Transverse colon (tissue), 4 donors: ENCODE measurements around the gene ESPL1. TPM values are rescaled to one million over a fixed set of nuclear protein-coding genes. Genes with fewer than 3 reads are reported as not detected.

Source experiments
- DNase-seq: peaks from one replicate; pipeline ENCODE4 v3.0.0-alpha.2; 2019
- H3K27ac ChIP-seq, 4 donors: fragments of 200-600 bp; sonication (generic); 2 replicates each; pipeline ENCODE4 v1.5.1; 2016 to 2018; ENCODE audit warnings: inconsistent platforms in 4 of 4
- H3K27me3 ChIP-seq: fragments of 200-600 bp; sonication (generic); 2 replicates; pipeline ENCODE4 v1.5.1; 2017; ENCODE audit warnings: inconsistent platforms
- H3K36me3 ChIP-seq, 4 donors: fragments of 200-600 bp; sonication (generic); 2 replicates each; pipeline ENCODE4 v1.5.1; 2017 to 2019; ENCODE audit warnings: inconsistent platforms in 4 of 4
- H3K4me1 ChIP-seq, 4 donors: fragments of 200-600 bp; sonication (generic); 2 replicates each; pipeline ENCODE4 v1.5.1; 2017 to 2020; ENCODE audit warnings: inconsistent platforms in 4 of 4
- H3K4me3 ChIP-seq, 4 donors: fragments of 200-600 bp; sonication (generic); 1 replicate in 1 of 4; 2 replicates in 3 of 4; pipeline versions ENCODE4 v1.5.1 to v1.6.1; 2017 to 2019; ENCODE audit warnings: inconsistent platforms in 4 of 4
- H3K9me3 ChIP-seq, 2 donors: fragments of 200-600 bp; sonication (generic); 2 replicates each; pipeline ENCODE4 v1.5.1; 2017 to 2019; ENCODE audit warnings: inconsistent platforms in 2 of 2
- EP300 ChIP-seq: sonication (generic); formaldehyde crosslinking; IDR thresholded peaks from one replicate; pipeline ENCODE4 v1.6.1; 2017; ENCODE audit warnings: antibody characterized with exemption, low read depth
- POLR2A ChIP-seq: fragments of 450-650 bp; IDR thresholded peaks from one replicate; pipeline ENCODE4 v1.6.1; 2016; ENCODE audit warnings: antibody characterized with exemption, mild to moderate bottlenecking, moderate library complexity
- POLR2AphosphoS5 ChIP-seq, 3 donors: sonication (generic); formaldehyde crosslinking; IDR thresholded peaks; one replicate each; pipeline ENCODE4 v1.6.1; 2016; ENCODE audit warnings: antibody characterized with exemption in 3 of 3
- WGBS, 2 donors: methylation state at CpG; one replicate each; pipeline ENCODE4 v1.1.5; 2018; ENCODE audit warnings: low coverage in 1 of 2; 5-methylcytosine and 5-hydroxymethylcytosine counted together
- in situ Hi-C, 4 donors: fragments of 200-750 bp; cut with MboI; loops; one replicate each; pipeline versions ENCODE4 v1.15.0 to v1.15.1; 2017; ENCODE audit warnings: low sequenced_read_pairs in 3 of 4, low pct_ligation_motif_present in 1 of 4, low pct_unique_long_range_greater_than_20kb in 1 of 4
- intact Hi-C: fragments of 100-400 bp; cut with DNase I; formaldehyde crosslinking; loops from one replicate; pipeline ENCODE4 v1.15.1; 2023; ENCODE audit warnings: low total_unique reads
- total RNA-seq, 4 donors: library from RNA; depleted of rRNA; stranded (reverse); fragments of >200 nt; gene quantifications; one replicate each; pipeline ENCODE4 v1.1.0, GENCODE V29; 2016
- TF ChIP-seq, protein P1 (sequence below), 5 experiments: fragments of 200-600 bp in 3 of 5; fragments of 450-650 bp in 2 of 5; sonication (generic) in 3 of 5; IDR thresholded peaks; 1 replicate in 2 of 5; 2 replicates in 3 of 5; pipeline ENCODE4 v1.5.1; 2016 to 2017; ENCODE audit warnings: antibody characterized with exemption in 5 of 5, inconsistent platforms in 3 of 5, mild to moderate bottlenecking in 2 of 5, moderate library complexity in 1 of 5

The ESPL1 gene
- total RNA-seq, 4 donors from 2014 or later, result 6.5 to 31.8 (median 18.8) TPM

DNA sequence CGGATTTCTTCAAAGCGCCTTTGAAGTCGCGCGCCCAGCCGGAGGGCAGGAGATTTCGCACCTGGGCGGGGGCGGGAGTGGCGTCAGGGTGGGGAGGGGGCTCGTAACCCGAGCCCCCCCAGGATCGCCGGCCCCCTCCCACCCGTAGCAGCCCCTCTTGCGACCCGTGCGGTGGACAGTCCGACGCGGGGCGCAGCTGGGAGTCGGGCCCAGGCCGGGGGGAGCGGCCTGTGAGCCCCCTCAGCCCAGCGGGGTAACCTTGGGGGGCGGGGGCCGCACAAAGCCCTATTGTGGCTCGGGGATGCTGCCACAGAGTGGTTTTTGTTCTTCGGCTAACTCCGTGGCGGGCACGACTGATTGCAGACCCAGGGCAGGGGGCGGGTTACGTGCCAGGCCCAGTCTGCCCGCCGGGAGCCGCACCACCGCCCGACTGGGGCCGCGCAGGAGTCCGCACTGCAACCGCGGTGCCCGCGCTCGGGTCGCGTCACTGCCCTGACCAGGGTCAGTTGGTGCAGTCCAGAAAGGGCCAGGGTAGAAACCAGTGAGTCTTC is 57.5 kb downstream of the ESPL1 start:
- H3K27me3 ChIP-seq, result peaks cover 30% of the 10 kb centered on the region
- no peaks in the 10 kb centered on the region for H3K36me3 ChIP-seq
- intact Hi-C loops, result loop anchor here (1.0 kb wide), 1 partner anchor 19 kb away; no protein-coding TSS in a partner anchor
- no peaks in the 10 kb centered on the region for H3K9me3 ChIP-seq
- peak overlapping the region; percentile 87 to 90 (median 90) for H3K27ac ChIP-seq
- no peak for TF ChIP-seq EP300
- peak; percentile 35 for DNase-seq
- 1% methylated on average over 36 of the region's 50 CpGs; no CpG with 5 or more reads in 1 of the 2 donors for WGBS, 2 donors
- in situ Hi-C loops, result no loop called here
- peak overlapping the region; percentile 22 to 77 (median 55) for H3K4me3 ChIP-seq
- H3K4me1 ChIP-seq, result peaks cover 7 to 36% (median 21%) of the 10 kb centered on the region in 4 donors

DNA sequence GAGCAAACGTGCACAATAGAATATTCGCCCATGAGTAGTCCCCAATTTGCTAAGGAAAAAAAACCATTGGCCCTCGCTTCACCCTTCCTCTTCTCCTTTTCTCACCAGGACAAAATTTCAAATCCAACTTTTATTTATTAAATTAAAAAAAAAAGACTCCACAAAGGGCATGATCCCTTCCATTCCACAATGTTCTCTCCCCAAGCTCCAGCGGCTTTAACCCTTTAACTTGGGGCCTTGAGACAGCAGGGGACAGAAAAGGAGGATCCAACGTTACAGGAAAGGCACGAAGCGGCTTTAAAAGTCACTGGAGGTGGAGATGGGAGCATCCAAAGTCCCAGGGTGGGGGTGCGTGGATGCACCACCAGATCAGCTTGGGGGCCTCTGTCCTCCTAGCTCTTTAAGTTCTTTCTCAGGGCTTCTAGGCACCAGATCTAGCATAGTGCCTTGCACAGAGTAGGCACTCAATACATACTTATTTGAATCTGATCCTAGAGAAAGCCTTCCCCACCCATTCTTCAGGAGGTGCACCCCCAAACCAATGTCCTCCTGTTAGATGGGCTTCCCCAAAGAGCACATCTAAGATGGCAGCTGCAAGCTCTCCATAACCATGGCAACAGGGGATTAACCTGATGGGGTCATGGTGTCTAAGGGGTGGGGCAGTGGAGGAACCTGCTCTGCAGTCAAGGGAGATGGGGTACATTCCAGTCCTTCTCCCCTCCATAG is 58.5 kb downstream of the ESPL1 start:
- Histone ChIP-seq H3K27ac (no peak overlapping the region), H3K4me1 (peaks cover 6 to 31% (median 17%) of the 10 kb centered on the region in 4 donors), H3K4me3 (no peak overlapping the region), H3K9me3 (no peaks in the 10 kb centered on the region), H3K27me3 (peaks cover 30% of the 10 kb centered on the region), H3K36me3 (no peaks in the 10 kb centered on the region)
- in situ Hi-C loops, result no loop called here
- no peak for TF ChIP-seq POLR2A
- TF ChIP-seq POLR2AphosphoS5 (IDR thresholded peaks at IDR 0.05), result no peak
- TF ChIP-seq, protein P1, sequence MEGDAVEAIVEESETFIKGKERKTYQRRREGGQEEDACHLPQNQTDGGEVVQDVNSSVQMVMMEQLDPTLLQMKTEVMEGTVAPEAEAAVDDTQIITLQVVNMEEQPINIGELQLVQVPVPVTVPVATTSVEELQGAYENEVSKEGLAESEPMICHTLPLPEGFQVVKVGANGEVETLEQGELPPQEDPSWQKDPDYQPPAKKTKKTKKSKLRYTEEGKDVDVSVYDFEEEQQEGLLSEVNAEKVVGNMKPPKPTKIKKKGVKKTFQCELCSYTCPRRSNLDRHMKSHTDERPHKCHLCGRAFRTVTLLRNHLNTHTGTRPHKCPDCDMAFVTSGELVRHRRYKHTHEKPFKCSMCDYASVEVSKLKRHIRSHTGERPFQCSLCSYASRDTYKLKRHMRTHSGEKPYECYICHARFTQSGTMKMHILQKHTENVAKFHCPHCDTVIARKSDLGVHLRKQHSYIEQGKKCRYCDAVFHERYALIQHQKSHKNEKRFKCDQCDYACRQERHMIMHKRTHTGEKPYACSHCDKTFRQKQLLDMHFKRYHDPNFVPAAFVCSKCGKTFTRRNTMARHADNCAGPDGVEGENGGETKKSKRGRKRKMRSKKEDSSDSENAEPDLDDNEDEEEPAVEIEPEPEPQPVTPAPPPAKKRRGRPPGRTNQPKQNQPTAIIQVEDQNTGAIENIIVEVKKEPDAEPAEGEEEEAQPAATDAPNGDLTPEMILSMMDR (IDR thresholded peaks at IDR 0.05), result no peak
- no peak for TF ChIP-seq EP300
- DNase-seq, result no peak
- intact Hi-C loops, result no loop called here
- 67 to 75% methylated on average over 7 to 8 of the region's 8 CpGs for WGBS, 2 donors

DNA sequence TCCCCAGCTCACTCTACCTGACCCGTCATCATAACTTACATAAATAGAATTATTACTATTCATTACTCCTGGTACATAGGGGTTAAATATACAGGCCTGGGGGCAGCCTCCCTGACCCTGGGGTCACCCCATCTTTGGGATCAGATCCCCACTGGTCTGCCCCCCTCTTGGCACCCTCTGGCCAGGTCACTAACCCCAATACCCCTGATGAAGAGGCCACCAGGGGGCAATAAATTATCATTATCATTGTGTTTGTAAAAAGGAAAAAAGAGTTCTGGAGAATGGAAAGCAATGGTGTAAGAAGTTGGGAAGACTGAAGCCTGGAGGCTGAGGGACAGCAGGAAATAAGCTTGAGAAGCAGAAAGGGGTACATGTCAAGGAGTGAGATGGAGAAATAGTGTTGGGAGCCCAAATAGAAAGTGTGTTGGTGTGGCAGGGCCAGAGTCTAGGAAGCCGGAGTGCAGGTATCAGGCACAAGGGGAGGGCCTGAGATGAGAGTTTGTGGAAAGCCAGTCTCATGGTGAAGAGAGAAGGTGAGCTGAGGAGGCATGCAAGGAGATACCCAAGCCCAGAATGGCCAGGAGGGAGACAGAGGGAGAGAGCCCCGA is 59.4 kb downstream of the ESPL1 start:
- intact Hi-C loops, result no loop called here
- H3K4me3 ChIP-seq, result no peak overlapping the region
- 71 to 77% methylated on average over 3 of the region's 3 CpGs for whole genome bisulfite sequencing, 2 donors
- in situ Hi-C loops, result no loop called here
- no peaks in the 10 kb centered on the region for H3K36me3 ChIP-seq
- no peaks in the 10 kb centered on the region for H3K9me3 ChIP-seq
- TF ChIP-seq POLR2A, result no peak
- TF ChIP-seq EP300, result no peak
- TF ChIP-seq, protein P1 (IDR thresholded peaks at IDR 0.05), result peak in 3 of 5 experiments; percentile 16 to 31 (median 16)
- no peak for TF ChIP-seq POLR2AphosphoS5 (IDR thresholded peaks at IDR 0.05)
- H3K27ac ChIP-seq, result no peak overlapping the region
- H3K27me3 ChIP-seq, result peaks cover 38% of the 10 kb centered on the region
- DNase-seq, result no peak
- H3K4me1 ChIP-seq, result peaks cover 0 to 25% (median 14%) of the 10 kb centered on the region in 4 donors

DNA sequence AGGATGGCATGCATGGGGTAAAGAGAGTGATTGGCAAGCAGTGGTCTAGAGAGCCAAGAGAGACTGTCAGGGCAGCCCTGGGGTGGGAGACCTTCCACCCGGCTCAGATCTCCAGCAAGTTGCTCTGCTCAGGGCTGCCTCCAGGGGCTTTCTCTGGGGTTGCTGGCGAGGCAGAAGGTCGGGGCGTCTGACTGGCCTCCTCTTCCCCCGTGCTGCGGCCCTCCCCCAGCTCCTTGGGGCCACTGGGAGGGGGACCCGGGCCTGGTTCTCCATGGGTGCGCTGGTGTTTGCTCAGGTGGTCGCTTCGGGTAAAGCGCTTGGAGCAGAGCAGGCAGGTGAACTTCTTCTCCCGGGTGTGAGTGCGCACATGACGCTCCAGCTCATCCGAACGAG is 59.9 kb downstream of the ESPL1 start:
- TF ChIP-seq EP300, result no peak
- TF ChIP-seq POLR2AphosphoS5 (IDR thresholded peaks at IDR 0.05), result no peak
- TF ChIP-seq POLR2A, result no peak
- TF ChIP-seq, protein P1 (IDR thresholded peaks at IDR 0.05), result no peak
- H3K9me3 ChIP-seq, result no peaks in the 10 kb centered on the region
- H3K36me3 ChIP-seq, result no peaks in the 10 kb centered on the region
- 49% methylated on average over 12 of the region's 16 CpGs; no CpG with 5 or more reads in 1 of the 2 donors for WGBS, 2 donors
- in situ Hi-C loops (no loop called here), intact Hi-C loops (no loop called here)
- no peak for DNase-seq
- peaks cover 0 to 25% (median 14%) of the 10 kb centered on the region in 4 donors for H3K4me1 ChIP-seq
- no peak overlapping the region for H3K4me3 ChIP-seq
- H3K27me3 ChIP-seq, result peaks cover 43% of the 10 kb centered on the region
- no peak overlapping the region for H3K27ac ChIP-seq
